Thyroid gland (tissue), 4 donors: Measurements from ENCODE around the gene DCLK2. TPM values are rescaled to one million over a fixed set of nuclear protein-coding genes. Genes with fewer than 3 reads are reported as not detected.

Experiments used
- DNase-seq, 2 donors: peaks; one replicate each; pipeline ENCODE4 v3.0.0-alpha.2; 2019
- H3K27ac ChIP-seq, 3 donors: fragments of 200-600 bp; sonication (generic); 1 replicate in 2 of 3; 2 replicates in 1 of 3; pipeline ENCODE4 v1.5.1; 2016 to 2019; ENCODE audit warnings: mild to moderate bottlenecking in 1 of 3, moderate library complexity in 1 of 3
- H3K27me3 ChIP-seq: fragments of 200-600 bp; sonication (generic); one replicate; pipeline ENCODE4 v1.5.1; 2019
- H3K36me3 ChIP-seq, 2 donors: fragments of 200-600 bp; sonication (generic); one replicate each; pipeline ENCODE4 v1.5.1; 2016 to 2019
- H3K4me1 ChIP-seq, 2 donors: fragments of 200-600 bp; sonication (generic); one replicate each; pipeline ENCODE4 v1.5.1; 2017 to 2019
- H3K4me3 ChIP-seq, 3 donors: fragments of 200-600 bp; sonication (generic); replicated peaks in 1 of 3; 1 replicate in 2 of 3; 2 replicates in 1 of 3; pipeline ENCODE4 v1.5.1; 2016; ENCODE audit warnings: mild to moderate bottlenecking in 1 of 3
- H3K9me3 ChIP-seq: fragments of 200-600 bp; sonication (generic); one replicate; pipeline ENCODE4 v1.5.1; 2017
- POLR2A ChIP-seq, 2 donors: fragments of 450-650 bp; IDR thresholded peaks; one replicate each; pipeline ENCODE4 v1.6.1; 2017; ENCODE audit warnings: antibody characterized with exemption in 2 of 2, mild to moderate bottlenecking in 2 of 2, moderate library complexity in 1 of 2
- WGBS, 2 donors: methylation state at CpG; one replicate each; pipeline ENCODE4 v1.1.5; 2017; 5-methylcytosine and 5-hydroxymethylcytosine counted together
- intact Hi-C: fragments of 100-400 bp; cut with DNase I; formaldehyde crosslinking; loops from one replicate; pipeline ENCODE4 v1.15.1; 2023
- total RNA-seq, 4 donors: library from RNA; depleted of rRNA; stranded (reverse); fragments of >200 nt; gene quantifications; one replicate each; pipeline ENCODE4 v1.2.3, GENCODE V29; 2016
- TF ChIP-seq, protein P1 (sequence below), 6 experiments: fragments of 200-600 bp in 3 of 6; fragments of 450-650 bp in 3 of 6; sonication (generic) in 3 of 6; IDR thresholded peaks; one replicate each; pipeline ENCODE4 v1.5.1; 2016 to 2019; ENCODE audit warnings: antibody characterized with exemption in 6 of 6, mild to moderate bottlenecking in 2 of 6, inconsistent platforms in 1 of 6, moderate library complexity in 1 of 6

The DCLK2 gene
- total RNA-seq, 4 donors from 2014 or later = 6.6 to 19.7 (median 12.3) TPM

DNA sequence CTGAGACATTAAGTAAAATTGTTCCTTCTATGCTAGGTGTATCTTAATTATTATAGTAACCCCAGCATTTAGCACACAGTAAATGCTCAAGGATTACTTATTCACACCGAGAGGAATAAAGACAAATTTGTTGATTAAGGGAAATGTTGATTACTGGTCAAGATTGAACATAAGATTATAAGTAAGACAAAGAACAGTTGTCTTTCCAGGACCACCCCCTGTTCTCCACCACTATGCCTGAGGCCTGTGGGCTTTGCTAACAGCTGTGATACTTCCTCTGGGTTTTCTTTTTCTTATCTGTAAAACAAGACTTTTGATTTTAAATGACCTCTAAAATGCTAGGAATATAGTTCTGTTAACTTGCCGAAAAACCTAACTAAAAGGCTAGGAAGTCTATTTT is 128.0 kb downstream of the DCLK2 start:
- no peak overlapping the region for H3K27ac ChIP-seq
- intact Hi-C loops = no loop called here
- 86 to 95% methylated on average over 2 of the region's 2 CpGs for WGBS, 2 donors
- no peak for DNase-seq
- H3K9me3 ChIP-seq = no peaks in the 10 kb centered on the region
- no peak overlapping the region for H3K4me3 ChIP-seq
- H3K4me1 ChIP-seq = no peaks in the 10 kb centered on the region
- TF ChIP-seq, protein P1, sequence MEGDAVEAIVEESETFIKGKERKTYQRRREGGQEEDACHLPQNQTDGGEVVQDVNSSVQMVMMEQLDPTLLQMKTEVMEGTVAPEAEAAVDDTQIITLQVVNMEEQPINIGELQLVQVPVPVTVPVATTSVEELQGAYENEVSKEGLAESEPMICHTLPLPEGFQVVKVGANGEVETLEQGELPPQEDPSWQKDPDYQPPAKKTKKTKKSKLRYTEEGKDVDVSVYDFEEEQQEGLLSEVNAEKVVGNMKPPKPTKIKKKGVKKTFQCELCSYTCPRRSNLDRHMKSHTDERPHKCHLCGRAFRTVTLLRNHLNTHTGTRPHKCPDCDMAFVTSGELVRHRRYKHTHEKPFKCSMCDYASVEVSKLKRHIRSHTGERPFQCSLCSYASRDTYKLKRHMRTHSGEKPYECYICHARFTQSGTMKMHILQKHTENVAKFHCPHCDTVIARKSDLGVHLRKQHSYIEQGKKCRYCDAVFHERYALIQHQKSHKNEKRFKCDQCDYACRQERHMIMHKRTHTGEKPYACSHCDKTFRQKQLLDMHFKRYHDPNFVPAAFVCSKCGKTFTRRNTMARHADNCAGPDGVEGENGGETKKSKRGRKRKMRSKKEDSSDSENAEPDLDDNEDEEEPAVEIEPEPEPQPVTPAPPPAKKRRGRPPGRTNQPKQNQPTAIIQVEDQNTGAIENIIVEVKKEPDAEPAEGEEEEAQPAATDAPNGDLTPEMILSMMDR (IDR thresholded peaks at IDR 0.05) = no peak
- TF ChIP-seq POLR2A (IDR thresholded peaks at IDR 0.05) = no peak
- no peaks in the 10 kb centered on the region for H3K27me3 ChIP-seq
- H3K36me3 ChIP-seq = no peaks in the 10 kb centered on the region

DNA sequence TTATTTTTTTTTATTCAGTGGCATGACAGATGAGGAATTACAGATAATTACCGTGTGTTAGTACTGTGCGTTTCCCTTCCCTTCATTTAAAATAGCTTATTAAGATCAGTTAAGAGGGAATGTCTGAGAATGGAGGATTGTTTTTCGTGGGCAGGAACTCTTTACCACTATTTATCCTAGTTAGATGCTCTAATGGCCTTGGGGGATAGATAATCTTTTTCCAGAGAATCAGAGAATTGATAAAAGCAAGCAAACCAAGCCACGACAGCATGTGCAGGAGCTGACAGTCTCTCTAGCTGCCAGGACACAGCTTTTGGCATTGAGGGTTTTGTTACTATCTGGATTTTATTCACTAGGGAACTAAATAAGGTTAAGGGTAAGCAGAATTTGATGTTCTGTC is 128.7 kb downstream of the DCLK2 start:
- DNase-seq = no peak
- no peaks in the 10 kb centered on the region for H3K4me1 ChIP-seq
- intact Hi-C loops = no loop called here
- 84 to 85% methylated on average over 4 of the region's 4 CpGs for WGBS, 2 donors
- H3K27me3 ChIP-seq = no peaks in the 10 kb centered on the region
- no peaks in the 10 kb centered on the region for H3K36me3 ChIP-seq
- no peaks in the 10 kb centered on the region for H3K9me3 ChIP-seq
- no peak overlapping the region for H3K4me3 ChIP-seq
- TF ChIP-seq POLR2A (IDR thresholded peaks at IDR 0.05) = no peak
- H3K27ac ChIP-seq = no peak overlapping the region

DNA sequence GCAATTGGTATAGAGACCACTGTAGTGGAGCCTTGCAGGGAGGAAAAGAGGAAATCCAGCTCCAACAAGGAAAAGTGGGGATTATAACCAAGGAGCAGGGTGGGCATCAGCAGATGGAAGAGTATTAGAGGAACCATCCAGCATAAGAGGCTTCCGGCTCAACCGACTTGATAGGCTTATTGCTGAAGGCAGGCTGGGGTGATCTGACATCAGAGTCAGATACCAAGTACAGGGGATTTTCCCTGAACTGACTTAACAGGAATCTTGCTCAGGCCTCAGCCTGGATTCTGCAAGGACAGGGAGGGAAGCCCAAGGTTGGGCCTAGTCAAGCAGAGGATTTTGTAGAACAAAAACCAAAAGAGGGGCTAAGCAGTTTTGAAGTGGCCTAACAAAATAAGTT is 129.6 kb downstream of the DCLK2 start:
- Histone ChIP-seq H3K27ac (no peak overlapping the region), H3K36me3 (no peaks in the 10 kb centered on the region), H3K9me3 (no peaks in the 10 kb centered on the region), H3K4me3 (no peak overlapping the region), H3K4me1 (peaks cover 0 to 2% of the 10 kb centered on the region in 2 donors), H3K27me3 (no peaks in the 10 kb centered on the region)
- 89 to 92% methylated on average over 2 of the region's 2 CpGs for WGBS, 2 donors
- TF ChIP-seq POLR2A (IDR thresholded peaks at IDR 0.05) = no peak
- TF ChIP-seq, protein P1 (IDR thresholded peaks at IDR 0.05) = no peak
- intact Hi-C loops = no loop called here
- DNase-seq = no peak

DNA sequence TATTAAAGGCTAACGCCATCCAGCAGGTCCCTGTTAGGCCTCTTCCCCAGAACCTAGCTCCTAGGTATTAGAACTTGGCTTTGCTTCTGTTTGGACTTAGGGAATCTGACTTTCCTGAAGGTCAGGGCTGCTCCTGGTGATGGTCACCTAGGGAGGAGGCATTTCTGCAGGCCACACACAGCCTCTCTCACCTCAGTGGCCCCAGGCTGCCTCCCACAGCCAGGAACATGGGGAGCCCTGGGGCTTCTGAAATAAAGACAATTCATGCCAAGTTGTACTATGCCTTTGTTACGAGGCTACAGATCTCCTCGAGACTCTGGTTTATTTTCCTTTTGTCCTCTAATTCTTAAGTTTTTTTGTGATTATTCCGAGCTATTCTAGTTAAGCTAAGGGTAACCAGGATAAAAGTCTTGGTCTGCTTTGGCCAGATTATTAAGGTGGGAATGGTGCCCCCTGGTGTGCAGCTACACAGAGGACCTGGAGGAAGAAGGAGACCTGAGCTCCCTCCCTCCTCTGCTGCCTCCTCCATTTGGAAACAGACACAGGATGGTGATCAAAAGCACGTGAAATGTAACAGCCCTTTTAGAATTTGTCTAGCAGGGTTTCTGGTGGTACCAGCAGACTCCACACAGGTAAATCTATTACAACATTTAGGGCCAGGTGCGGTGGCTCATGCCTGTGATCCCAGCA is 131.0 kb downstream of the DCLK2 start:
- Histone ChIP-seq H3K9me3 (no peaks in the 10 kb centered on the region), H3K27ac (no peak overlapping the region), H3K4me3 (no peak overlapping the region), H3K4me1 (peaks cover 0 to 5% of the 10 kb centered on the region in 2 donors), H3K27me3 (no peaks in the 10 kb centered on the region), H3K36me3 (no peaks in the 10 kb centered on the region)
- TF ChIP-seq, protein P1 (IDR thresholded peaks at IDR 0.05) = peak in 5 of 6 experiments; percentile 12 to 43 (median 34)
- TF ChIP-seq POLR2A (IDR thresholded peaks at IDR 0.05) = no peak
- 85 to 87% methylated on average over 6 of the region's 6 CpGs for WGBS, 2 donors
- DNase-seq = peak; percentile 42 to 57
- intact Hi-C loops = no loop called here

DNA sequence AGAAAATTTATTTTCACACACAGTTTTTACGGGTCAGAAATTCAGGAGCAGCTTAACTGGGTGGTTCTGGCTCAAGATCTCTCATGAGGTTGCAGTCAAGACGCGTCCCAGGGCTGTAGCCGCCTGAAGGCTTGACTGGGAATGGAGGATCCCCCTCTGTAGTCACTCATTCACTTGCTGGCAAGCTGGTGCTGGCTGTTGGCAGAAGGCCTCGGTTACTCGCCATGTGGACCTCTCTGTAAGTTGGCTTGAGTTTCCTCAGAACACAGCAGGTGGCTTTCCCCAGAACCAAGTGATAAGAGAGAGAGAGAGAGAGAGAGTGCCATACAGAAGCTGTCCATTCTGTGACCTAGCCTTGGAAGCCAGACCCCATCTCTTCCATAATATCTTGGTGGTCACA is 132.8 kb downstream of the DCLK2 start:
- WGBS, 2 donors = 89 to 90% methylated on average over 6 of the region's 6 CpGs
- intact Hi-C loops = no loop called here

More for the DNA sequence above, 132.8 kb downstream of the DCLK2 start:
- DNase-seq = no peak
- H3K27me3 ChIP-seq = no peaks in the 10 kb centered on the region
- H3K36me3 ChIP-seq = no peaks in the 10 kb centered on the region
- no peak overlapping the region for H3K4me3 ChIP-seq
- H3K4me1 ChIP-seq = peaks cover 0 to 5% of the 10 kb centered on the region in 2 donors
- TF ChIP-seq POLR2A (IDR thresholded peaks at IDR 0.05) = no peak
- TF ChIP-seq, protein P1 (IDR thresholded peaks at IDR 0.05) = no peak
- no peak overlapping the region for H3K27ac ChIP-seq
- H3K9me3 ChIP-seq = no peaks in the 10 kb centered on the region
